HG02623 (cell line): ENCODE results near the gene FADS3.
"Not testable (repeated sequence)": the region's sequence is repeated elsewhere in the genome, so short reads cannot be mapped to it uniquely, and the experiment has no call there.

ENCODE experiments used
- ATAC-seq: cut with Tn5 transposase; IDR thresholded peaks from one replicate; pipeline ENCODE4 v1.9.1; 2021; ENCODE audit warnings: moderate library complexity; ENCODE audit not compliant: unreplicated experiment

The FADS3 gene

GRCh38 chr11:61882267-61882666 is 9.1 kb downstream of the FADS3 start:
- not testable (repeated sequence) for ATAC-seq

- ATAC-seq = no peak
These were observed 9.9 kb downstream of the FADS3 start for GRCh38 chr11:61881397-61881796.

- no peak for ATAC-seq
These were observed 10.9 kb downstream of the FADS3 start for GRCh38 chr11:61880454-61880853.

- no peak for ATAC-seq
These were observed 11.3 kb downstream of the FADS3 start for GRCh38 chr11:61880031-61880430.

- no peak for ATAC-seq
These were observed 12.2 kb downstream of the FADS3 start for GRCh38 chr11:61879152-61879551.

GRCh38 chr11:61875698-61876097 is 15.6 kb downstream of the FADS3 start:
- ATAC-seq = no peak

- ATAC-seq = no peak
These were observed 16.5 kb downstream of the FADS3 start for GRCh38 chr11:61874853-61875252.

- no peak for ATAC-seq
These were observed 17.0 kb downstream of the FADS3 start for GRCh38 chr11:61874377-61874809.

GRCh38 chr11:61873588-61874376 is 17.6 kb downstream of the FADS3 start:
- ATAC-seq = no peak

- ATAC-seq = no peak
These were observed 18.3 kb downstream of the FADS3 start for GRCh38 chr11:61872935-61873565.

- no peak for ATAC-seq
These were observed 20.2 kb downstream of the FADS3 start for GRCh38 chr11:61871158-61871597.

GRCh38 chr11:61870541-61871031 is 20.8 kb downstream of the FADS3 start:
- ATAC-seq = no peak

GRCh38 chr11:61869708-61870451 is 21.5 kb downstream of the FADS3 start:
- no peak for ATAC-seq

- ATAC-seq = no peak
These were observed 22.0 kb downstream of the FADS3 start for GRCh38 chr11:61869429-61869707.

GRCh38 chr11:61868571-61869428 is 22.5 kb downstream of the FADS3 start:
- ATAC-seq = no peak

- ATAC-seq = no peak
These were observed 24.4 kb downstream of the FADS3 start for GRCh38 chr11:61866958-61867343.

GRCh38 chr11:61866231-61866957 is 25.0 kb downstream of the FADS3 start:
- no peak for ATAC-seq

- no peak for ATAC-seq
These were observed 26.2 kb downstream of the FADS3 start for GRCh38 chr11:61864814-61865775.

GRCh38 chr11:61863548-61864081 is 27.7 kb downstream of the FADS3 start:
- ATAC-seq = no peak
